IPS-20b (cell line): ENCODE data around the gene PRPF18.
A peak's percentile ranks its signal among the peaks of the same experiment; 100 is the strongest.

Experiments
- H3K27ac ChIP-seq: one replicate; pipeline ENCODE4 v1.5.1; 2013; ENCODE audit warnings: low read length
- H3K27me3 ChIP-seq: 2 replicates; pipeline ENCODE4 v1.6.1; 2013; ENCODE audit warnings: mild to moderate bottlenecking, low read length, inconsistent platforms; ENCODE audit not compliant: insufficient read depth
- H3K36me3 ChIP-seq: 2 replicates; pipeline ENCODE4 v1.6.1; 2013; ENCODE audit warnings: low read depth, mild to moderate bottlenecking, inconsistent platforms, low read length, moderate library complexity; ENCODE audit not compliant: insufficient read depth
- H3K4me1 ChIP-seq: 2 replicates; pipeline ENCODE4 v1.6.1; 2013; ENCODE audit warnings: mild to moderate bottlenecking, control low read depth, inconsistent platforms, low read length, moderate library complexity; ENCODE audit not compliant: insufficient read depth
- H3K4me3 ChIP-seq: 2 replicates; pipeline ENCODE4 v1.5.1; 2013; ENCODE audit warnings: mild to moderate bottlenecking, low read length, inconsistent platforms
- H3K9ac ChIP-seq: 2 replicates; pipeline ENCODE4 v1.6.1; 2013; ENCODE audit warnings: low read depth, mild to moderate bottlenecking, inconsistent platforms, low read length, moderate library complexity
- H3K9me3 ChIP-seq: 2 replicates; pipeline ENCODE4 v1.6.1; 2013; ENCODE audit warnings: mild to moderate bottlenecking, low read depth, low read length, inconsistent platforms; ENCODE audit not compliant: insufficient read depth

PRPF18 gene

DNA sequence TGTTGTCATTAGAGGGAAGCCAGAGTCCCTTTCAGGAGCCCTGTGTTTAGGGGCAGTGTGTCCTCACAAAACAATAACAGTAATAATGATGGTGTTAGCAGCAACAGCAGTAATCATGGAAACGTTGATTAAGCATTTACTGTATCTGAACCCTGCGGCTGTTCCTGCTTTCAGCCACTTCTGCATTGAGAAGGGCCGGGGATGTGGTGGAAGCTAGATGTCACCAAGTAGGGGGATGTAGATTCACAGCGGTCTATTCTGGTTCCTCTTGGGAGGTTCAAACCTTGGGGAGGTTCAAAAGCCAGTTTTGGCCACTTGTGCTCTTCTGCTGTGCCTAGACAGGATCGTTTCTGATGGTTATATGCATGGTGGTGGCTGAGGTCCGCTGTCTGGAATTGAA lies 44.8 kb downstream of the PRPF18 start:
- Histone ChIP-seq H3K4me1 (peaks cover 19% of the 10 kb centered on the region), H3K27ac (no peak overlapping the region), H3K9ac (no peak overlapping the region), H3K4me3 (no peak overlapping the region), H3K36me3 (peaks cover 7% of the 10 kb centered on the region; the same call in 1 of the 2 replicates), H3K27me3 (no peaks in the 10 kb centered on the region), H3K9me3 (no peaks in the 10 kb centered on the region)

DNA sequence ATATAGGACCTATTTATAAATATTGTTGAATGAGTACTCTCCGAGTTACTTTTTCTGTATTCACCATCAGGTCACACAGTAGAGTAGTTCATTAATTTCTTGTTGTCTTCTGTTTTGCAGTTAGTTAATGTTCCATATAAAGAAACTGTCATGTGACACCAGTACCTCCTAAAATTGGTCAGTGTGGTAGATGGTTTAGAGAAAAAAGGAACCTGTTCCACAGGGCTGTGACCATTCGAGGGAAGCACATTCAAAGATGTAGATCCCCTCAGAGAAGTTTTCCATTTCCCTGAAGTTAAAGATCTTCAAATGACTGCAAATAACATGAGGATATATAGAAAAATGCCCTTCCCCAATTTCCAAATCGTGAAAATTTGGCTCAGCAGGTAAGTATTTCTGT lies 45.7 kb downstream of the PRPF18 start:
- no peak overlapping the region for H3K4me3 ChIP-seq
- H3K36me3 ChIP-seq: peaks cover 7% of the 10 kb centered on the region; the same call in 1 of the 2 replicates
- no peaks in the 10 kb centered on the region for H3K27me3 ChIP-seq
- peaks cover 11% of the 10 kb centered on the region for H3K4me1 ChIP-seq
- no peak overlapping the region for H3K27ac ChIP-seq
- H3K9me3 ChIP-seq: no peaks in the 10 kb centered on the region
- no peak overlapping the region for H3K9ac ChIP-seq

DNA sequence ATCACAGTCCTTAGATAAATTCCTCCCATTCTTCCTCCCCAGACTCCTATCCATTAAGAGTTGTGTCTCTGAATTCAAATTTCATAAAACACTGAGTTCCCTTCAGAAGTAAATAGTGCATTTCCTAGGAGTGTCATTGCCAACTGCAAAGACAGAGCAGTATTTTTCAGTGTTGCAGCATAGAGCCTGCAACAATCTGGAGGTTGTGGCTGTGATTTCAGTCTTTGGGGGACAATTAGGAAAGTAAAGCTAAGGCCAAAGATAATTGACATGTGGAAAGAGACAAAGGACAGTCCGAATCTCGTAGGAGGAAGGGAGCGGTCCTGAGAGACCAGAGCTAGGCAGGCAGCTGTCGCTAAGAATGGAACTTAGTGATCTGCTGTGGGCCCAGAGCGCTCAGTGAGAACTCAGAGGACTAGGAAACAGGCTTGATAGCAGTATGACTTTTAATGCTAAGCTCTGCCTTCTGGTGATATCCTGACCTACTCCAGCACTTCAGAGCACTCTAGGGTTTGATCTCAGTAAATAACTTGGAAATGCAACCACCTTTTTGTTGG lies 46.2 kb downstream of the PRPF18 start:
- H3K36me3 ChIP-seq: peaks cover 7% of the 10 kb centered on the region; the same call in 1 of the 2 replicates
- no peak overlapping the region for H3K27ac ChIP-seq
- H3K27me3 ChIP-seq: no peaks in the 10 kb centered on the region
- H3K4me3 ChIP-seq: no peak overlapping the region
- no peak overlapping the region for H3K9ac ChIP-seq
- no peaks in the 10 kb centered on the region for H3K9me3 ChIP-seq
- peaks cover 7% of the 10 kb centered on the region for H3K4me1 ChIP-seq

DNA sequence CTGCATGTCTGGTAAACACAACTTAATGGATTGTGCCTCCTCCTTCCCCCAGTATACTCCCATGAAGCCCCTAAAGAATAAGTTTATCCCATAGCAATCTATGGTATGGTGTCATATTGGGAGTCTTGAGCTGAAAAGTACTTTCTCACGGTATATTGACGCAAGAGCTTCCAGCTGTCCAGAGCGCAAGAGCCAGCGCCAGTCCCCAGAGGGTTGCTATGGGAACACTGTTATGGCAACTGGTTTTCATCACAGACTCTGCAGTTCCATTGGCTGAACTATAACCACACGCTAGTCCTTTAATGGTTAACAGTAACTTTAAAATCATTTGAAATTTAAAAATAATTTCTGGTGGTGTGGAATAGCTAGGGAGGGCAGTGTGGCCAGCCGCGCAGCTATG lies 46.9 kb downstream of the PRPF18 start:
- no peaks in the 10 kb centered on the region for H3K9me3 ChIP-seq
- no peak overlapping the region for H3K27ac ChIP-seq
- H3K27me3 ChIP-seq: no peaks in the 10 kb centered on the region
- peaks cover 10% of the 10 kb centered on the region for H3K36me3 ChIP-seq
- H3K9ac ChIP-seq: no peak overlapping the region
- H3K4me1 ChIP-seq: 0 out of 2 replicates have a peak, but pooled peaks cover 3% of the 10 kb centered on the region
- H3K4me3 ChIP-seq: no peak overlapping the region

DNA sequence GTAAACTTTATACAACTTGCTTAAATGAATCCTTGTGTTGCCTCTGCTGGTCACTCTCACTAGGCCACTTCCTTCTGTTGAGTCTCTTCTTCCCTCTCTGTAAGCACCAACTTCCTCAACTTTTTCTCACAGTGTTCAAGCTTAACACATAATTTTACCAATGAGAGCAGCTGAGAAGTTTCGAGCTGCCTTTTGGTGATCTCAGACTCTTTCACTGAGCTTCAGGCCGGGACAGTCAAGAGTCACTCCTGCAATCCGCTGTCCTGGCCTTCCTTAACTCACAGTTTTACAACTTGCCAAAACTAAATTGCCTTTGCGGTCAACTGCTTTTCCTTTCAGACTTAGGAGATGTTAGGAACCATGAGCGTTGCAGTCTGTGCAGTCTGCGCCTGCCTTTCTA lies 47.4 kb downstream of the PRPF18 start:
- Histone ChIP-seq H3K4me3 (no peak overlapping the region), H3K36me3 (peaks cover 10% of the 10 kb centered on the region), H3K27me3 (no peaks in the 10 kb centered on the region), H3K27ac (no peak overlapping the region), H3K9me3 (no peaks in the 10 kb centered on the region), H3K4me1 (0 out of 2 replicates have a peak, but pooled peaks cover 2% of the 10 kb centered on the region), H3K9ac (no peak overlapping the region)

DNA sequence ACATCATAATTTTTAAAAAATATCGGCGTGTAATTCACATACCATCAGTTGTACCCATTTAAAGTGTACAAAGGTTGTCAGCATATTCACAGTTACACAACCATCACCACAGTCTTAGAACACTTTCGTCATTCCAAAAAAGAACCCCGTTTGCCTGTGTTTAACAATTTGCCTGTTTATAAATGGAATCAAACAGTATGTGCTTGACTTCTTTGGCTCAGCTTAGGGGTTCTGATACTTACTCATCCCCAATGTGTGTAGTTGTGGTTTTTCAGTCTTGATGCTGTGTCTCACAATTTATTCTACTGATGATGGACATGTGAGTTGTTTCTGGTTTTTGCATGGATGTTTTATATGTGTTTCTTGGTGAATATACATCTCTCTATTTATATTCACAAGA lies 50.0 kb downstream of the PRPF18 start:
- Histone ChIP-seq H3K27ac (no peak overlapping the region), H3K9ac (no peak overlapping the region), H3K9me3 (peaks cover 5% of the 10 kb centered on the region; the same call in 1 of the 2 replicates), H3K36me3 (peaks cover 3% of the 10 kb centered on the region), H3K4me1 (0 out of 2 replicates have a peak, but pooled peaks cover 2% of the 10 kb centered on the region), H3K27me3 (no peaks in the 10 kb centered on the region), H3K4me3 (no peak overlapping the region)

DNA sequence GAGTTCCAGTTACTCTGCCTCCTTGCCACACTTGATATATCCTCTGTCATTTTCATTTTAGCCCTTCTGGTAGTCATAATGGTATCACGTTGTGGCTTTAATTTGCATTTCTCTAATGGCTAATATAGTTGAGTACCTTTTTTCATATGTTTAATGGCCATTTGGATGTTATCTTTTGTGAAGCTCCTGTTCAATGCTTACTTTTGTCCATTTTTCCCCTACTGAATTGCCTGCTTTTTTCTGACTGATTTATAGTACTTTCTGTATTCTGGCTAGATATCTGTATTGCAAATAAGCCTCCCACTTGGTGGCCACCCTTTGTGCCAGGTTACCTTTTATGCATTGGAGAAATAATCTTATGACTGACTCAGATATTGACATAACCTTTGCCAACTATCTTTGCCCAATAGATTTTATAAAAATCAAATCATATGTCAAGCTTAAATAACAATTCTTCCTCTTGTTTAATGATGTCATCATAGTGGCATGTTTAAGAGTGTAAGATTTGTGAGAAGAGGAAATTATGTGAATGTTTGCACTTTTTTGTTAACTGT lies 50.6 kb downstream of the PRPF18 start:
- H3K36me3 ChIP-seq: peaks cover 9% of the 10 kb centered on the region
- H3K4me1 ChIP-seq: 0 out of 2 replicates have a peak, but pooled peaks cover 2% of the 10 kb centered on the region
- H3K9me3 ChIP-seq: peaks cover 11% of the 10 kb centered on the region
- H3K27ac ChIP-seq: no peak overlapping the region
- H3K4me3 ChIP-seq: no peak overlapping the region
- H3K9ac ChIP-seq: no peak overlapping the region
- H3K27me3 ChIP-seq: no peaks in the 10 kb centered on the region

DNA sequence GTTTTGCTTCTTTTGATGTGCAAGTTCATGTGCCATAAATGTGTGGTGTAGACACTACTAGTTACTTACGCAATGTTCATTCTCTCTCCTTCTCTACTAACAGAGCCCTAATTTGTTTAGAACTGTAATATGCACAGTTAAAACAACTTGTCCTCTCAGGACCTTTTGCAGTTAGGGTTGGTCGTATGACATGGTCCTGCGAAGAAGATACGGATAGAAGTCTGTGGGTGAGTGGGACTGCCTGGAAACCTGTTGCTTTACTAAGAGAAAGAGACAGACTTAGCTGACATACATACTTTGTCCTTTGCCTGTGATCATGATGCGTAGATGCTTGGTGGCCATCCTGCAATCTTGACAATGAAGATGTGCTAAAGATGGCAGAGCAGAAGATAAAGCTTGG lies 51.1 kb downstream of the PRPF18 start:
- Histone ChIP-seq H3K9ac (no peak overlapping the region), H3K36me3 (peaks cover 14% of the 10 kb centered on the region)

DNA sequence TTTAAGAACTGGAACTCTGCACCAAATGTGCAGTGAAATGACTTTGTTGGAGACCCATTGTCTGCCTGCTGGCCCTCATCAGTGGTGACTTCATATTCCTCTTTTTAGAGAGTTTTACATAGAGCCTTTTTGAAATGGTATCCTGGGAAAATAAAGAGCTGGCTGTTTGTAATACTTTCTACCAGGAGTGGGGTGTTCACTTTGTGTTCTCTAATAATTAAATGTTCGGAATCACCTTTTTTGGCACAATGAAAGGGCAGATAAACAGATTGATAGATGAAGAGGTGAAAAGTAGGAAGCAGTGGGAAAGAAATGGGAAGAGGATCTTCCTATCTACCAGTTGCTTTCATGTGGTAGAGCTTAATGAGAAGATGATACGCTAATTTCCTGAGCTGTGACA lies 55.5 kb downstream of the PRPF18 start:
- H3K36me3 ChIP-seq: peaks cover 46% of the 10 kb centered on the region
- H3K9me3 ChIP-seq: peaks cover 20% of the 10 kb centered on the region
- H3K9ac ChIP-seq: no peak overlapping the region
- no peak overlapping the region for H3K27ac ChIP-seq
- no peak overlapping the region for H3K4me3 ChIP-seq
- H3K27me3 ChIP-seq: no peaks in the 10 kb centered on the region
- no peaks in the 10 kb centered on the region for H3K4me1 ChIP-seq

More for the DNA sequence above, 51.1 kb downstream of the PRPF18 start:
- Histone ChIP-seq H3K27ac (no peak overlapping the region), H3K9me3 (peaks cover 16% of the 10 kb centered on the region), H3K4me1 (0 out of 2 replicates have a peak, but pooled peaks cover 2% of the 10 kb centered on the region), H3K27me3 (no peaks in the 10 kb centered on the region), H3K4me3 (no peak overlapping the region)

DNA sequence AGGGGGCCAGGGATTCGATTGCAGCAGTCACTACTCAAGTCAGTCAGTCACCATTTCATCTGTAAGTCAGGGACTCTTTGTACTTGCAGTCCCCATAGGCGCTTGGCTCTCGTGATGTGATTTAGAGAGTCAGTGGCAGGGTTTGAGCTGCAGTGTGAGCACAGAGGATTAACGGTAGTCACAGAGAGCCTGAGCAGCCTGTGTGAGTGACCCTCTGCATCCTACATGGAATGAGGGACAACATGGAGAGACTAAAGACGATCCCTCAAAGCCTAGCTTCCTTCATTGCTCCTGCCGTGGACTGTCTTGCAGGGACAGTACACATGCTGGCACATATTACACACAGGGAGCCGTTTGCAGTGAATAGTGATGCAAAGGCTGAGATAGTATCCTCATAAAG lies 56.3 kb downstream of the PRPF18 start:
- Histone ChIP-seq H3K4me1 (no peaks in the 10 kb centered on the region), H3K4me3 (0 out of 2 replicates have a peak overlapping the region, but pooled peaks have one; percentile 37), H3K27ac (no peak overlapping the region), H3K9me3 (peaks cover 20% of the 10 kb centered on the region), H3K36me3 (peaks cover 53% of the 10 kb centered on the region), H3K27me3 (no peaks in the 10 kb centered on the region), H3K9ac (no peak overlapping the region)

DNA sequence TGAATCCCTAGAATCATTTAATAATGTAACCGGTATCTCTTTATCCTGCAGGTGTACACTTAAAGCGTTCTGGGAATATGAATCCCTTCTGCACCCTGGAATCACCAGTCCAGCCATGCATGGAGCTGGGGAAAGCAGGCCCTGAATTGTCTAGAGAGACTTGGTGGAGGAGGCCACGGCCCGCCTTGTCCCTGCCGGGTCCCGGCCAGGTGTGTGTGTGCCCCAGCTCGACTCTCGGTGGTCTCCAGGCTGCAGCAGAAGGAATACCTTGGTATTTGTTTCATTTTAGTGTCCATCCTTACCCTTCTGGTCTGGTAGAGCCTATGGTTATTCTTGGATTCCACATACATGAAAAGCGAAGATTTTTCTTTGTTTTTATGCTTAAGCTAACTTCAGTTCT lies 58.1 kb downstream of the PRPF18 start:
- no peak overlapping the region for H3K9ac ChIP-seq
- H3K27me3 ChIP-seq: no peaks in the 10 kb centered on the region
- peaks cover 20% of the 10 kb centered on the region for H3K9me3 ChIP-seq
- H3K4me1 ChIP-seq: no peaks in the 10 kb centered on the region
- H3K36me3 ChIP-seq: peaks cover 69% of the 10 kb centered on the region
- H3K4me3 ChIP-seq: no peak overlapping the region
- H3K27ac ChIP-seq: no peak overlapping the region

DNA sequence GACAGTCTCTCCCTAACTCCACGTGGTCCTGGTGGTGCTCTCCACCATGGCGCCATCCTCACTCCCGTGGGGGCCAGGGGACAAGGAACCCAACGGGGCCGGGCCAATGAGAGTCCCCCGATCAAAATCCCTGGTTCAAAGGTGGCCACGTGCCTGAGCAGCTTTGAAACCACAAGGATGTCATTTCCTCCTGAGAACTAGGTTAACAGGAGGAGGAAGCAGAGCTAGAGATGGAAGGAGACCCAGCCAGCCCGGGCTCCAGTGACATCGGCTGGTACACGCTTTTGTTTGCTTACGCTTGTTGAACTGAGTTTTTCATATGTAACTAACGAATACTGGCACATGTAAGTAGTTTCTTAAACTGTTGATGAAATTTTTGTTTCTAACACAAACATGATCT lies 61.7 kb downstream of the PRPF18 start:
- H3K36me3 ChIP-seq: peaks cover 90% of the 10 kb centered on the region
- H3K4me1 ChIP-seq: no peaks in the 10 kb centered on the region
- no peak overlapping the region for H3K27ac ChIP-seq
- H3K4me3 ChIP-seq: no peak overlapping the region
- H3K9ac ChIP-seq: no peak overlapping the region
- H3K27me3 ChIP-seq: no peaks in the 10 kb centered on the region
- no peaks in the 10 kb centered on the region for H3K9me3 ChIP-seq
